Body of pancreas (tissue), 4 donors: ENCODE measurements around the gene ICE2.

Source experiments
- POLR2A ChIP-seq, 3 donors: fragments of 450-650 bp; IDR thresholded peaks; one replicate each; pipeline ENCODE4 v1.6.1; 2016; ENCODE audit warnings: antibody characterized with exemption in 3 of 3, mild to moderate bottlenecking in 2 of 3
- TF ChIP-seq, protein P1 (sequence below), 7 experiments: fragments of 450-650 bp in 4 of 7; fragments of 200-600 bp in 3 of 7; sonication (generic) in 3 of 7; IDR thresholded peaks; one replicate each; pipeline ENCODE4 v1.5.1; 2016 to 2019; ENCODE audit warnings: antibody characterized with exemption in 7 of 7

DNA sequence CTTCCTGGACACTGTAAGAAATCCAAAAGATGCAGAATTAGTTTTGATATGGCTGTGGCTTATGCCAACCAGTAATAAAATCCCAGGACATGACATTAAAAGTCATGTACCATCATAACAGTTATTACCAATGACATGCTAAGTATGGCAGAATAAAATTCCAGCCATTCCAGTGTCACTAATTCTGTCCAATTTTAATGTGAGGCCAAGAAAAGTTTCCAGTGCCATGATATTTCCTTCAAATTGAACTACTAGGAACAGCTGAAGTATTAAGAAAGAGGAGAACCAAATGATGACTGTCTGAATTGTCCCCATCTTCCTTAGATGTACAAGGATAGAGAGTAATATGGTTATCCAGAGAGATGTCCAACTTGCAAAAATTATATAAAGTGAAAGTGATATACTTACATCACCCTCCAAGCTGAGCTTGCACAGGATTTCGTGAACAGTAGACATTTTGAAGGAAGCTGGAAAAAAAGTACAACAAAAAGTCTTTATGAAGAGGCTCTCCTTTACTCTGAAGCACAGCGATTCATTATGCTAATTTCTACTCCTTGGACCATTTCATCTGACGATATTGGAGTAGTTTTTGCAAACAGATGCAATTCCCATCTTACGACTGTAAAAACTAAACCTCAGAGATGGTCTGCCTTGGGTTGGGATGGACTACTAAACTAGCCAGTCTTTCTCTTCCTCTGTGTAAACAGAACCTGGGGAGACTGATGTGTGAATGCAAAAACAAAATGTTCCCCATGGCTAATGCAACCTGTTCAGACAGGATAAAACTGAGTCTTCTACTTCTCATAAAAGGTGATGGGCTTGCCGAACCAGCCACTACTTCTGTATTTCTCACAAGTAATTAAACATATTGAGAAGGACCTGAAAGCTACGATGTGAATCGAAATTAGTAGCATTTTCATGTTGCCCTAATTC lies 93.1 kb downstream of the ICE2 start:
- TF ChIP-seq, protein P1, sequence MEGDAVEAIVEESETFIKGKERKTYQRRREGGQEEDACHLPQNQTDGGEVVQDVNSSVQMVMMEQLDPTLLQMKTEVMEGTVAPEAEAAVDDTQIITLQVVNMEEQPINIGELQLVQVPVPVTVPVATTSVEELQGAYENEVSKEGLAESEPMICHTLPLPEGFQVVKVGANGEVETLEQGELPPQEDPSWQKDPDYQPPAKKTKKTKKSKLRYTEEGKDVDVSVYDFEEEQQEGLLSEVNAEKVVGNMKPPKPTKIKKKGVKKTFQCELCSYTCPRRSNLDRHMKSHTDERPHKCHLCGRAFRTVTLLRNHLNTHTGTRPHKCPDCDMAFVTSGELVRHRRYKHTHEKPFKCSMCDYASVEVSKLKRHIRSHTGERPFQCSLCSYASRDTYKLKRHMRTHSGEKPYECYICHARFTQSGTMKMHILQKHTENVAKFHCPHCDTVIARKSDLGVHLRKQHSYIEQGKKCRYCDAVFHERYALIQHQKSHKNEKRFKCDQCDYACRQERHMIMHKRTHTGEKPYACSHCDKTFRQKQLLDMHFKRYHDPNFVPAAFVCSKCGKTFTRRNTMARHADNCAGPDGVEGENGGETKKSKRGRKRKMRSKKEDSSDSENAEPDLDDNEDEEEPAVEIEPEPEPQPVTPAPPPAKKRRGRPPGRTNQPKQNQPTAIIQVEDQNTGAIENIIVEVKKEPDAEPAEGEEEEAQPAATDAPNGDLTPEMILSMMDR (IDR thresholded peaks at IDR 0.05) = no peak
- TF ChIP-seq POLR2A (IDR thresholded peaks at IDR 0.05) = no peak
